ENCODE data around the gene CDX2.

The CDX2 gene

GRCh38 chr13:27978301-27978968 is 9.3 kb upstream of the CDX2 start:
- DNase-seq (ENCODE audit: low read depth in 2 of 2) = no peak

DNA sequence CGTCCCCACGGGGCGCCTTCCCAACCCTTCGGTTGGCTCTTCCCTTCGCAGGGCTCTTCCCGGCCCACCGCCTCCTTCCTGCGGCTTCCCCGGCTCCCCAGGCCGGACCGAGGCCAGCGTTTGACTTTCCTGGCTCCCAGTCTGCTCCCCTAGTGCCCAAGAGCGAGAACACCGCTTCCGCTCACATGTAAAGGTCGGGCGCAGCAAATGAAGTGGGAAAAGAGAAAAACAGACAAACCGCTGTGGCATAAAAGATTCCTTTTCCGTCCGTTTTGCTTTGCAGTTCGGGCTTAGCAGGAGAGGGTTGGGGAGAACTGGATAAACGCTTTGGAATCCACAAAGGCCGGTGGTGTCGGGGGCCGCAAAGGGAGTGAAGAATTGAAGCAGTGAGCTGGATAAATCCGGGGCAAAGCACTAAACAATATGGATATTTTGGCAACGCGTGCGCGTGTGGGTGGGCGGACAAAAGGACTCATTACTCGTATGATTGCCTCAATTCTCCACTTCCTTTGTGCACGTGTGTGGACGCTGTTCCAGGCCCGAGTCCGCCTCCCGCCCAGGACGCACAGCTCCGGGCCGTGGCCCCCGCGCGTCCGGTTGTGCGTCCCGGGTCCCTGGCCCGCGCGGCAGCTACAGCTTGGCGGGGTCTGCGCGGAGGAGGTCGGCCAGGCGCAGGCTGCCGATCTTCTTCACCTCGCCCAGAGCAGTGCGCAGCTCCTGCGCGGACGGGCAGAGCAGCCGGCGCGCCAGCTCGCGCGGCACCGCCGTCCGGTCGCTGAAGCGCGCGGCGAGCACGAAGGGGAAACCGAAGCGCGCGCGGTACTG is 8.6 kb upstream of the CDX2 start:
- DNase-seq (ENCODE audit: low read depth in 2 of 2) = no peak

DNA sequence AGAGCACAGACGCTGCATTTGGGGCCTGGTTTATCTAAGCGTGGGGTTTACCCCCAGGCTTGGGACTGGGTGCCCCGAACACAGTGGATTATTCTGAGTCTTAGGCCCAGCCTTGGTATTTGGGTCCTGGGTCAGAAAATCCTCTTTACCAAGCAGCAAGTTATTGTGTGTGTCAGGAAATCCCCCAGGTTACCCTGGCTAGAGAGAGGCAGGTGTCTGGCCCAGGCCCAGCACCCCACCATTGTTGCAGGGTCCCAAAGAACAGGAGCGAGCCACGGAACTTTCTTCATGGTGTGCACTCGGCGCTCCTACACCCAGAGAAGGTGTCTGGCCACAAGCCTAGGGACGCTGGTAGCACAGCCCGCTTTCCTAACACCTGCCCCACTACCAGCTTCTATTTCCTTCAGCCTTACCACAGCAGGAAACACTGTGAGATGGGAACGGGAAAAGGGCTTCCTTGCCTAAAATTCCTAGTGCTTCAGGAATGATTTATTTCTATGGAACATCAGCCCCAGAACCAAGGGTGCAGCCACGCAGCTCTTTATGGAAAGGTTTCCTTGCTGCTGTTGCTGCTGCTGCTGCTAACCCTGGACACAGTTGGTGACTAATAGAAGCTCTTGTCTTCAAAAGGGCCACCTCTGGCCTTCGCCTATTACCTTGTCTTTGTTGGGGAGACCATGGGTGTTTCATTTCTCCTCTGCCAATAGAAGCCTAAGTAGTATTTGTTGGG is 7.4 kb upstream of the CDX2 start:
- DNase-seq (ENCODE audit: low read depth in 2 of 2) = no peak

- DNase-seq (ENCODE audit: low read depth in 2 of 2) = no peak
Observed at GRCh38 chr13:27975564-27976361, 6.6 kb upstream of the CDX2 start.

DNA sequence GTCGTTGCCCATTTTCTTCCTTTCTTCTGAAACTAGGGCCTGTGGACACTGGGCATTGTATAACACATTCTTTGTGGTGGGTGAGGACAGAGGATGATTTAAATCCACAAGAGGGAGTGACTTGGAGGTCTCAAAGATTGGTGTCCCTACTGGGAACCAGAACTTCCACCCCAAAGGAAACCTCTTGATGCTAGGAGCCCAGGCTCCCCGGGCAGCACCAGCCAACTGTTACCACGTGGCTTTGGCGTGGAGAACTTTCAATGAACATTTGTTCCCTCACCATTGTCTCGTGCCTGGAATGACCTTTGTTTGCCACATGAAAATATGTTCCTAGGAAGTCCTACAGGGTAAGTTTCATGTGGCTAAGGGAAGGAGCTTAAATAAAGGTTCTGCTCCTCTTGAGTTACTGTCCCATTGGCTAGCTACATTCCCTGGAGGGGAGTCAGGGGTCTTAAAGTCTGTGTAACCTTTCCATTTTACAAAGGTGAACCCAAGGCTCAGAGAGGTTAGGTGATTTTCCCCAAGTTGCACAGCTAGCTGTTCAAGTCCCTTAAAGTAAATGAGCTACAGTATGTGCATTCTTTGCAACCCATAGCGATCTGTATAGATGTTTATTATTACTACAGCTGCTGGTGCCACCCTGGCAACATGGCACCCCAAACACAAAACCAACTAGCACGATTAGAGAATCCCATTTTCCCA is 5.0 kb upstream of the CDX2 start:
- DNase-seq (ENCODE audit: low read depth in 2 of 2) = no peak

DNA sequence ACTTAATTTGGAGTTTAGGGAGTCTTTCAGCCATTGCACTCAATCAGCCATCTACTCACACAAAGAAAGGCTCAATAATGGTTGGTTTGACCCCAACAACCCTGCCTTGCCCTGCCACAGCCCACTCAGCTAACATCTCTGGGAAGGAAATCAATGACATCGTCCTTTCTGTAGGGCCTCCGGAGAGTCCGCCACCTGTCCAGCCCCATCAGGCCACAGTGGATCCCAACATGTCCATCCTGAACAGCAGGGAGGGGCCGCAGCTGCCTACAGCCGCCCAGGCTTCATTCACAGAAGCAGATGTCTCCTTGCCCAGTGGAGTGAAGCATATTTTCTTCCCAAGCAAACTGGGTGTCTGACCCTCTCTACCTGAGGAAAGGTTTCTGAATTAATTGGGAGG is 4.2 kb upstream of the CDX2 start:
- DNase-seq (ENCODE audit: low read depth in 2 of 2) = no peak

GRCh38 chr13:27972478-27972820 is 3.3 kb upstream of the CDX2 start:
- DNase-seq (ENCODE audit: low read depth in 2 of 2) = no peak

DNA sequence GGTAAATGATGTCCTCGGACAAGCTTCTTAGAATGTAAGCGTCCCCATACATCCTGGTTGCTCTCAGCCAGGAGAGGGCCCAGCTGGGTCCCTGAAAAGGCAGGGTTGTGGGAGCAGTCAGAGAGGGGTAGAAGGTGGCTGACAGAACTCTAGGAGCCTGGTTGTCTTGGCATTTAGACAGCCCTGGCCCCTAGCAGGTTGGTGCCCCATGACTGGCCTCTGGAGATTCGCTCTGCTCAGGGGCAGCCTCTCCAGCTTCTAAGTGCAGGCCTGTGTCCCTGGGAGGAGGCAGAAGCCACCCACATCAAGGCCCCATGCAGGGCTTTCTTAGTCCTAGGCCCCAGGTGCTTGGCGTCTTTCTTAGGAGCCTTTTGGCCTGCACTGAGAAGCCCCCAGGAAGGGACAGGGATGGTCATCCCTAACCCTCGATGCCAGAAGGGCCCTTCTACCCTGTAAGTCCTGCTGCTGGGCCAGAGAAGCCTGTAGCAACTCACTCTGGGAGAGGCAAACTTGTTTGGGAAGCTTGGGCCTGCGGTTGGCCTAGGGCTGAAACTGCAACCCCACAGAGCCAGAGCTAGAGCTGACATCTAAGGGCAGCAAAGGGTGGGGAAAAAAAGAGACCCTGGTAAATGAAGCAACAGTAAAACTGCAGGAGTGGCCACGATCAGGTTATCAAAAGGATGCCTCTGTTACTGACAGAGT is 2.8 kb upstream of the CDX2 start:
- no peak for DNase-seq (ENCODE audit: low read depth in 2 of 2)

DNA sequence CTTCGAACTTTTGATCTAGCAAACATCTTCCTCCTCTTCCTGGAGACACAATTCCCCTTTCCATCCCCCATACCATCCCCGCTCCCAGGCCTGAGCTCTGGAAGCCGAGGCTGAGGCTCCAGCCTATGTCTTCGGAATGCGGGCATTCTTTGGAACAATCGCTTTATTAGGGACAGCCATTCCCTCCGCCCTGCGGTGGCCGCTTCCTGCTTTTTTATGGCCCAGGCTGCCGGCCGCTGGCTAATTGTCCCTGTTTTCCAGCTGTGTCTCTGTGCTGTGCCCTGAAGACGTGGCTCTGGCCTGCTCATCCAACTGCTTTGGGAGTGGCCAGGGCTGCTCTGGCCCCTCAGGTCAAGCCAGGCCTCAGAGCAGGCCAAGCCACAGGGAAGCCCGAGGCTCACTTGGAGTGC is 2.1 kb upstream of the CDX2 start:
- no peak for DNase-seq (ENCODE audit: low read depth in 2 of 2)

DNA sequence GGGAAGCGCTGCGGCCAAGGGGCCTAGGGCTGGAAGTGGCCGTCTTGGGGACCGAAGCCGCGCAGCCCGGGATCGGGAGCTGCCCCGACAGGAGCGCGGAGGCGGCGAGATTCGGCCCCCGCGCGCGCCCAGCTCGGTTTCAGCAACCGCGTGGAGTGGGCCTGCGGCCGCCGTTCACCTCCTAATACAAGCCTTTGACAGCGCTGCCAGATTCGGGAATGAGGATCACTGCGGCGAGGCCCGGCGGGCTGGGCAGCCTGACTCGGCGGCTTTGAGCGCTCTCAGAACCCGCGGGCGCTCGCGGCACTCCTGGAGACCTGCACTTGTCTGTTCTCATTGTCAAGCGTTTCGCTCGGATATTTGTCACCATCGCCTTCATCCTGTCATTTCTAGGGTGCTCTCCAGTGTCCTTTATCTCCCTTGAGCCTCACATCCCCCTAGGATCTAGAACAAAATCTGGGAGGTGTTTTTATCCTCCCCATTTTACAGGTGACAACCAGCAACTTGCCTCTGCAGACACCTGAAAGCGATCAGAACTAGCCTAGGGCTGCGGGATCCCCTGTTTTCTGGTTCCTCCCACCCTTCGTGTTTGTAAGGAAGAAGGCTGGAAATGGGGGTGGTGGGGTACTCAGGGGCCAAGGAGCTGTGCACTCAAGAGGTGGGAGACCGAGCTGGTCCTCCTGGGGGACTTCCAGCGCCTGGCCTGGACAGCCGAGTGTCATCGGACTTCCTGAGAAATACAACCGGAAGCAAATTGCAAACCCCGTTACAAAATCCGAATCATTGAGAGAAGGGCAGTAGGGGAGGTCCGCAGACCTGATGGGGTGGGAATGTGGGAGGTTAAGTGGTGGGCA is 1.5 kb upstream of the CDX2 start:
- DNase-seq (ENCODE audit: low read depth in 2 of 2) = no peak

DNA sequence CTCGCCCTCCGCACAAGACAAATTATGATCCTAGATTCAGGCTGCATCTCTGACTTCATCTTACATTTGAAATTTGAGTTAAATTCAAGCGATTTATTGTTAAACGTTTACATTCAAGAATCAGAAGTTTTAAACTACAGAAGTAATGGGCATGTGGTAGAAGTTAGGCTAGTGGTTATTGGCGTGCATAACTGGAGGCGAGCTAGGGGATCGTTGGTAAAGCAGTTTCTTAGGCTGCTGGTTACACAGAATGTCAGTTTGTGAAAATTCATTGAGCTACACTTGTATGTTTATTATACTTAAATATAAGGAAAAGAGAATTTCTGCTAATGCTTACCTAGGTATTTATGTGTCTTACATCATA is 733 bp upstream of the CDX2 start:
- DNase-seq (ENCODE audit: low read depth in 2 of 2) = no peak

- DNase-seq (ENCODE audit: low read depth in 2 of 2) = no peak
Observed at GRCh38 chr13:27968316-27969081, 616 bp downstream of the CDX2 start.

DNA sequence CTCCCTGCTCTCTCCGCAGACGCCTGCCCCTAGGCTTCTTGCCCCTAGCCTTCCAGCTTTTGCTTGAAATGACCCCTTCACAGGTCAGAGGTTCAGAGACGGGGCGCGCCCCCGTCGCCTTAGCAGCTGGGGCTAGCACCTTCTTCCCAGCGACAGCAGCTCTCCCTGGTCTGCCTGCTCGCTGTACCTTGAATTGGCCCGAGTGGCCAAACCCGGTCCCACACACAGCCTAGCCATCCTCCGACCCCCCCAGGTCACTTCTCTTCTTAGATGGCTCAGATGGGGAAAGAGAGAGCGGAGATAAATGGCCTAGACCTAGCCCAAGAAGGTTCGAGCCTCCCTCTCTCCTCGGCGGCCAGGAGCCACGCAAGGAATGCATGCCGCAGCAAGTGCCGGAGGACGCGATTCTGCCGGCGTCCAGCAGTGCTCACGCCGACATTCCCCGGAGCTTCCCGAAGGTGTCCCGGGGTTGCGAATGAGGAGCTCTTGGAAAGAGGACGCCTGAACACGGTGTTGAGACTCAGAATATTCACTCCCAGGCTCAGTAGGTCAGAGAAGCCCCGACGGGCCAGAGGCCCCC is 1.3 kb downstream of the CDX2 start:
- no peak for DNase-seq (ENCODE audit: low read depth in 2 of 2)

DNA sequence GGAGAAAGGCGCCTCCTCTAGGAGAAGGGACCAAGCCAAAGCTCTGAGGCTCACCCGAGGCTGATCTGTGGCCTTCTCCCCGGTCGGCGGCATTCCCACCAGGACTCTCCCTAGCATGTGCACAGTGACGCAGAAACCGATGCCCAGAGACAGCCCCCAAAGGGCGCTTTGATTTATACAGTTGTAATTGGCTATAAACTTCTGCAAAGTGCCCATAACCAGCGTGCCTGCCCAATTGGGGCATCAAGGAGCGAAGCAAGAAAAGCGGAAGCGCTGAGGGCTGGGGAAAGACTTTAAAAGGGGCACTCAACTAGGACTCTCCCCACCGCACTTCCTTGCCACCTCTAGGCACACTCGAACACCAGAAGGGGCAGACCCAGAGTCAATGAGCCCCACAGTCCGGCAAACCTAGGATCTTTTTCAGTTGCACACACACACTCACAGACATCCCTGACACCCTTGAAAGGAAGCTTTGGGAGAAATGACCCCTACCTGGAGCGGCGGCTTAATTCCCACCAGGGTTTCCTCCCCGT is 1.8 kb downstream of the CDX2 start:
- DNase-seq (ENCODE audit: low read depth in 2 of 2) = no peak

GRCh38 chr13:27966641-27967202 is 2.4 kb downstream of the CDX2 start:
- no peak for DNase-seq (ENCODE audit: low read depth in 2 of 2)

DNA sequence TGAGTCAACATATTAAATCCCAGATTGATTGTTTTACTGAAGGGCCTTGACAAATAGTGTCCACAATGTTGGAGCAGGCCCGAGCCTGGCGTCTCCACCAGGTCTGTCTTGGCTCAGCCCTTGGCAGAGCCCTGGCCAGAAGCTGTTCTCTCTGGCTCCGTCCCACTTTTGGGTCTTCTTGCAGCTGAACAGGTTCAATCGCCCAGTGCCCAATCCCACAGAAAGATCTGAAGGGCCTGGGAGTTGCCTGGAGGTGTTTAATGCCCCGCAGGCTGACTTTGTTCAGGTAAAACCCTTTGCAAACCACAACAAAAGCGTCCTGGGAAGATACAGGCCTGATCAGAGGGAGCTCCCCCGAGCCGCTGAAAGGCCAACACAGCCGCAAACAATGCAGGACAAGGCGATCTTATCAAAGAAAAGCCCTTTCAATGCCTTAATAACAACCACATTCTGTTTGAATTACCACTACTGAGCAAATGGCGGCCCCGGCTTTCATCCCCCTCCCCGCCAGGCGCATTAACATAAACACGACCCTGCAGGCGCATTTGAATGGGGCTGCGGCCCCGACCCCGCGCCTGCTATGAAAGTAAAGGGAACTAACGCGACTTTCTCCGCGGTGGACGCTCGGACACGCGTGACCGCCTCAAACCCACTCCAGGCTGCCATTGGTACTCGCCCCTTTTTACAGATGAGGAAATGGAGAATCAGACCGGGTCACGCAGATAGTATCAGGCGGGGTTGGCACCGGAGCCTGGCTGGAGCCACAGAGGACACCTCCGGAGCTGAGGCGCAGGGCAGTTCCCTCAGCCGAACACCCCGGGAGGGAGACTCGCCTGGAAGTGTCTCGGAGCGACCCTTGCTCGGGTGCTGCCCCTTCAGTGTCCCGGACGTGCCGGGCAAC is 3.1 kb downstream of the CDX2 start:
- no peak for DNase-seq (ENCODE audit: low read depth in 2 of 2)

DNA sequence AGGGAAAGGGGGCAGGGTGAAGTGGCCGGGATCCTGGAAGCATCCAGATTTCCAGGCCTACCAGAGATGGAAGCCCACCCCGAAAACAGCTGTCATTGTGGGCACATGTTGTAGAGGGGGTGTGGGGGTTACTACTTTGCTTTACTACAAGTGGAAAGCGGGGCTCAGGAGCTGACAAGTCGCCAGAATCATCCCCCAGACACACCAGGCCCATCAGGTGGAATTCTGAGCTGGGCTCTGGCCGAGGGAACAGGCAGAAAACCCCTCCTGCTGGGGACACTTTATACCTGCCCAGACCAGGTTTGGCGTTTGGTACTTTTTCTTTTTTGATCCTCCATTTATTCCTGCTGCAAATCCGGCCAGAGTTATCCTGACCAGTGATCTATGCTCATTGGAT is 3.8 kb downstream of the CDX2 start:
- DNase-seq (ENCODE audit: low read depth in 2 of 2) = no peak
